AG04450 (cell line): ENCODE data around the gene GDAP2. TPM values are rescaled to one million over a fixed set of nuclear protein-coding genes. Genes with fewer than 3 reads are reported as not detected.
"Not testable (repeated sequence)": the region's sequence is repeated elsewhere in the genome, so short reads cannot be mapped to it uniquely, and the experiment has no call there.

Source experiments
- CTCF ChIA-PET: fragments of 300-600, 350-600 bp; formaldehyde crosslinking; extraction: SDS; loops from one replicate; lab custom pipeline; 2022; ENCODE audit warnings: antibody characterized with exemption, inconsistent platforms; lab: Charles Lee
- POLR2A ChIA-PET: fragments of 350-600 bp; formaldehyde crosslinking; extraction: SDS; loops from one replicate; lab custom pipeline; 2021; ENCODE audit warnings: antibody characterized with exemption, inconsistent platforms; lab: Yijun Ruan, JAX
- DNase-seq: peaks from one replicate; pipeline ENCODE4 v3.0.0-alpha.2; 2011; ENCODE audit warnings: low read depth, low spot score
- H3K27ac ChIP-seq: one replicate; pipeline ENCODE4 v1.5.1; 2012; ENCODE audit warnings: low read depth, low read length, control low read depth
- H3K27me3 ChIP-seq: one replicate; pipeline ENCODE4 v1.6.0; 2012; ENCODE audit warnings: low read length; ENCODE audit not compliant: control insufficient read depth, insufficient read depth
- H3K4me3 ChIP-seq: 2 replicates; pipeline ENCODE4 v1.5.1; 2011; ENCODE audit warnings: mild to moderate bottlenecking, low read depth, low read length, control low read depth
- H3K9me3 ChIP-seq: 2 replicates; pipeline ENCODE4 v1.5.1; 2012; ENCODE audit warnings: low read length; ENCODE audit not compliant: control insufficient read depth, insufficient read depth
- CTCF ChIP-seq: IDR thresholded peaks from 2 replicates; pipeline ENCODE4 v1.5.1; 2011; ENCODE audit warnings: low read depth, low read length, control low read depth, inconsistent platforms
- polyA plus RNA-seq: library from polyadenylated mRNA; depleted of rRNA; stranded (reverse); fragments of >200 nt; gene quantifications from 2 replicates; pipeline ENCODE4 v1.2.3, GENCODE V29; 2011

The GDAP2 gene
- polyA plus RNA-seq, 1 experiment = 25.4 TPM

GRCh38 chr1:117925981-117926380 lies 3.4 kb downstream of the GDAP2 start:
- no peaks in the 10 kb centered on the region; the same call in 1 of the 2 replicates for H3K9me3 ChIP-seq
- ChIA-PET POLR2A (no interaction called here), CTCF (interaction anchor here (0.5 to 1.6 kb wide), 7 partner anchors 30 to 1787 kb away, joined by 3 to 6 read pairs (median 4); no protein-coding TSS in a partner anchor)
- TF ChIP-seq CTCF = no peak
- no peak for DNase-seq
- no peak overlapping the region for H3K4me3 ChIP-seq
- no peak overlapping the region for H3K27ac ChIP-seq
- no peaks in the 10 kb centered on the region for H3K27me3 ChIP-seq

- H3K9me3 ChIP-seq, DNase-seq, H3K4me3 ChIP-seq, H3K27ac ChIP-seq, H3K27me3 ChIP-seq, CTCF ChIA-PET, POLR2A ChIA-PET: not testable (repeated sequence)
Observed at GRCh38 chr1:117922717-117923116, 6.7 kb downstream of the GDAP2 start.

GRCh38 chr1:117921991-117922390 lies 7.4 kb downstream of the GDAP2 start:
- DNase-seq = no peak
- no peak for TF ChIP-seq CTCF
- Histone ChIP-seq H3K27ac (no peak overlapping the region), H3K9me3 (no peaks in the 10 kb centered on the region), H3K4me3 (no peak overlapping the region), H3K27me3 (no peaks in the 10 kb centered on the region)
- ChIA-PET POLR2A (no interaction called here), CTCF (no interaction called here)

- ChIA-PET POLR2A (no interaction called here), CTCF (interaction anchor here (0.7 to 1.2 kb wide), 3 partner anchors 23 to 384 kb away, joined by 3 to 5 read pairs (median 5); no protein-coding TSS in a partner anchor)
- TF ChIP-seq CTCF = no peak
- Histone ChIP-seq H3K27me3 (no peaks in the 10 kb centered on the region), H3K4me3 (no peak overlapping the region), H3K9me3 (no peaks in the 10 kb centered on the region), H3K27ac (no peak overlapping the region)
- no peak for DNase-seq
Observed at GRCh38 chr1:117919376-117919775, 10.0 kb downstream of the GDAP2 start.

- no peak for TF ChIP-seq CTCF
- Histone ChIP-seq H3K9me3 (no peaks in the 10 kb centered on the region), H3K27ac (no peak overlapping the region), H3K27me3 (no peaks in the 10 kb centered on the region), H3K4me3 (no peak overlapping the region)
- ChIA-PET POLR2A (no interaction called here), CTCF (interaction anchor here (0.6 to 3.5 kb wide), 4 partner anchors 15 to 377 kb away, joined by 3 to 8 read pairs (median 6); partner anchors contain the start of gene GDAP2)
- no peak for DNase-seq
Observed at GRCh38 chr1:117911051-117911450, 18.4 kb downstream of the GDAP2 start.

DNA sequence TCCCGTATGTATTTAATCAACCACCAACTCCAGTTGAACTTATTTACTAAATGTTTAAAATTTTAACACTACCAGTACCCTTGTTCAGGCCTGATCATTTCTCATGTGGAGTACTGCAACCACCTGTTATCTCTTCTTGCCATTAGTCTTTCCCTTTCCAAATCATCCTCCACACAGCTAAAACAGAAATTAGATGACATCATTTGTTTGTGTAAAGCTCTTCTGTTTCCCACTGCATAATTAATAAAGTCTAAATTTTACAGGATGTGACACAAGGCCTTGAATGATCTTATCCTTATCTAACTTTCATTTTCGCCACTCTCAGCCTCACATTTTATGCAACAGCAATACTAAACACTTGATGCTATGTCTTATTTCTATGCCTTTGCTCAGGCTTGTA lies 24.4 kb downstream of the GDAP2 start:
- no peak for TF ChIP-seq CTCF
- Histone ChIP-seq H3K27me3 (no peaks in the 10 kb centered on the region), H3K4me3 (no peak overlapping the region), H3K27ac (no peak overlapping the region), H3K9me3 (no peaks in the 10 kb centered on the region)
- no peak for DNase-seq
- CTCF ChIA-PET = interaction anchor here (1.8 to 4.6 kb wide), 2 partner anchors 9 to 370 kb away, joined by 16 to 28 read pairs; no protein-coding TSS in a partner anchor
- POLR2A ChIA-PET = no interaction called here
